D721Med (cell line): Measurements from ENCODE around the gene C14orf119.

ENCODE experiments used
- DNase-seq: peaks from one replicate; pipeline ENCODE4 v3.0.0; 2011; ENCODE audit warnings: low spot score; ENCODE audit not compliant: insufficient read length
- FAIRE-seq: peaks from 2 replicates; lab custom pipeline; 2011; peaks lifted over from hg19 to GRCh38; lab: Jason Lieb, UNC
- TF ChIP-seq, protein P1 (sequence below): IDR thresholded peaks from 2 replicates; pipeline ENCODE4 v1.5.1; 2012; ENCODE audit warnings: mild to moderate bottlenecking, control low read depth; ENCODE audit not compliant: insufficient read depth; ENCODE audit errors: missing control alignments

Gene C14orf119

DNA sequence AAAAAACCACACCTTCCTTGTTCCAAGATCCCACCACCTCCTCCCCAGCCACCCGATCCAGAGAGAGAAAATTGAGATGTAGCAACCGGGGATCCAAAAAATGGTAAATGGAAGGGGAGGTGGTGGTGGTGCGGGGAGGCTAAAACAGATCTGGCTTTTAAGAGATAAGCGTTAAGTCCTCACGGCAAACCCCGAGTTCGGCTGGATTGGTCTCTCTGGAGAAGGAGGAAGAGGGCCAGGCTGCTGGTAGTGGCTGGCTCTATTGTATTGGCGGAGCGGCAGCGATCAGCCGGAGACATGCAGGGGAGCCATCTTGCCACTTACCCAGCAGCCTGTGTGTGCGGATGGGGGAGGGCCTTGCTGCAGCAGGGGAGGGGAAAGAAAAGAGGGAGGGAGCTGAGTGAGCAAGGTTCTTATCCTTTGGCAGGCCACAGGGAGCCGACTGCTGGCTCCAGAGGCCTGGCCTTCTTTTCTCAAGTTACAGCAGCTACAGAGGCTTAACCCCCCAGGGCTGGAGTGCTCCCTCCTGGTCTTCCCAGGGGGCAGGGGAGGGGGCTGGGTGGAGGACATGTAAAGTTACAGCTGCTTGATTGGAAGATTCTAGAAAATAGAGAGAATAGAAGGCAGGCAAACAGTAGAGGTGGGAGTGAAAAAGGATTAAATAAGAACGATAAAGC lies 23.9 kb upstream of the C14orf119 start:
- no peak for FAIRE-seq
- DNase-seq: no peak
- TF ChIP-seq, protein P1, sequence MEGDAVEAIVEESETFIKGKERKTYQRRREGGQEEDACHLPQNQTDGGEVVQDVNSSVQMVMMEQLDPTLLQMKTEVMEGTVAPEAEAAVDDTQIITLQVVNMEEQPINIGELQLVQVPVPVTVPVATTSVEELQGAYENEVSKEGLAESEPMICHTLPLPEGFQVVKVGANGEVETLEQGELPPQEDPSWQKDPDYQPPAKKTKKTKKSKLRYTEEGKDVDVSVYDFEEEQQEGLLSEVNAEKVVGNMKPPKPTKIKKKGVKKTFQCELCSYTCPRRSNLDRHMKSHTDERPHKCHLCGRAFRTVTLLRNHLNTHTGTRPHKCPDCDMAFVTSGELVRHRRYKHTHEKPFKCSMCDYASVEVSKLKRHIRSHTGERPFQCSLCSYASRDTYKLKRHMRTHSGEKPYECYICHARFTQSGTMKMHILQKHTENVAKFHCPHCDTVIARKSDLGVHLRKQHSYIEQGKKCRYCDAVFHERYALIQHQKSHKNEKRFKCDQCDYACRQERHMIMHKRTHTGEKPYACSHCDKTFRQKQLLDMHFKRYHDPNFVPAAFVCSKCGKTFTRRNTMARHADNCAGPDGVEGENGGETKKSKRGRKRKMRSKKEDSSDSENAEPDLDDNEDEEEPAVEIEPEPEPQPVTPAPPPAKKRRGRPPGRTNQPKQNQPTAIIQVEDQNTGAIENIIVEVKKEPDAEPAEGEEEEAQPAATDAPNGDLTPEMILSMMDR: no peak

- DNase-seq (no peak), FAIRE-seq (no peak)
- TF ChIP-seq, protein P1: no peak
Observed at GRCh38 chr14:23071921-23072539, 23.3 kb upstream of the C14orf119 start.

DNA sequence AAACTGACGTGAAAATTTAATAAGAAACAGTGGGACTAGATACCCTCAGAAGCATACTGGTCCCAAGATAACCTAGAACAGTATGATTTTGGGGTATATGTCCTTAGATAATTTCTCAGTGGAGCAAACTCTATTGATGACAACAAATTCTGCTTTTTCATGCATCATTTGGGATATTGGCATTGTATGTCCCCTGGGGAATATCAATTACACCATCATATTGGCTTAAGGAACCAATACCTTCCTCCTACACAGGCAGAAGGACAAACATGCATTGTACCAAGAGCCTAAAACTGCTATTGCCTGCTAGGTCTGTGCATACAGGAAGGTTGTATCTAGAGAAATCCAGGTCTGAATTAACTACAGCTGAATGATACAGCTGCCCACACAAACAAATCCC lies 20.4 kb upstream of the C14orf119 start:
- DNase-seq (no peak), FAIRE-seq (no peak)
- TF ChIP-seq, protein P1: no peak

DNA sequence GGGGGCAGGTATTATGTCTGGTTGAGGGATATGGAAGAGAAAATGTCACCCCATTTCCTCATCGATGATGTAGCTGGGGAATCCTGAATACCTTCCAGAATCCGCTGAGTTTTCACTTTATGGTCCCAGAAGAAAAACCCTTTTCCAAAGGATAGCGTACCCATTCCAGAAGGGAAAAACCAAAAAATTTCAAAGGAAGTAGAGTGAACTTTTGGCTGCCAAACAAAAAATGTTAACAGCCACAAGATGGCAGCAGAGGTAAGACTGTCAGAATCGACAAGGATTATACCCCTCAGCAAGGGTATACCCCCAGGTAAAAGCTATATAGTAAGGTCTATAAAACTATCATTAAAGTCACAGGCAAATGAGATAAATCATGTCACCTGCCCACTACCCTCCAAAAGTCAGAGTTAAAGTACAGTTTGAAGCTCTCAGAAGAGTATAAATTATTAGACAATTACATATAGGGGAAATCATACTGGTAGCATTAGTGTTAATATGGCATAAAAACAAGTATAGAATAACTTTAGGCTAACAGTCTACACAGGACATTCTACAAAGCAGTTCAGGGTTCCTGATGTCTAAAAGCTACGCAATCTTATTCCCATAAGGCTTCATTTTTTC lies 18.4 kb upstream of the C14orf119 start:
- TF ChIP-seq, protein P1: peak; percentile 53
- FAIRE-seq: no peak
- no peak for DNase-seq

- no peak for DNase-seq
- TF ChIP-seq, protein P1: no peak
- FAIRE-seq: no peak
Observed at GRCh38 chr14:23077962-23078361, 17.3 kb upstream of the C14orf119 start.

- DNase-seq (no peak), FAIRE-seq (no peak)
Observed at GRCh38 chr14:23078692-23079116, 16.6 kb upstream of the C14orf119 start.

More at GRCh38 chr14:23078692-23079116, 16.6 kb upstream of the C14orf119 start:
- TF ChIP-seq, protein P1: no peak
